A673 (cell line): ENCODE measurements around the gene ZNHIT3.

ENCODE experiments used
- EZH2 ChIP-seq: fragments of 200-600 bp; sonication (generic); IDR thresholded peaks from 2 replicates; pipeline ENCODE4 v1.6.1; 2017; ENCODE audit warnings: borderline replicate concordance, low read depth, mild to moderate bottlenecking, mixed read lengths, antibody characterized with exemption, low read length; ENCODE audit not compliant: poor library complexity, severe bottlenecking
- TF ChIP-seq, protein P1 (sequence below): fragments of 300-800, 200-600 bp; sonication (generic); conservative IDR thresholded peaks from 2 replicates; pipeline ENCODE4 v1.5.1; 2017; ENCODE audit warnings: low read depth, mild to moderate bottlenecking, antibody characterized with exemption, low read length, moderate library complexity, mixed read lengths

DNA sequence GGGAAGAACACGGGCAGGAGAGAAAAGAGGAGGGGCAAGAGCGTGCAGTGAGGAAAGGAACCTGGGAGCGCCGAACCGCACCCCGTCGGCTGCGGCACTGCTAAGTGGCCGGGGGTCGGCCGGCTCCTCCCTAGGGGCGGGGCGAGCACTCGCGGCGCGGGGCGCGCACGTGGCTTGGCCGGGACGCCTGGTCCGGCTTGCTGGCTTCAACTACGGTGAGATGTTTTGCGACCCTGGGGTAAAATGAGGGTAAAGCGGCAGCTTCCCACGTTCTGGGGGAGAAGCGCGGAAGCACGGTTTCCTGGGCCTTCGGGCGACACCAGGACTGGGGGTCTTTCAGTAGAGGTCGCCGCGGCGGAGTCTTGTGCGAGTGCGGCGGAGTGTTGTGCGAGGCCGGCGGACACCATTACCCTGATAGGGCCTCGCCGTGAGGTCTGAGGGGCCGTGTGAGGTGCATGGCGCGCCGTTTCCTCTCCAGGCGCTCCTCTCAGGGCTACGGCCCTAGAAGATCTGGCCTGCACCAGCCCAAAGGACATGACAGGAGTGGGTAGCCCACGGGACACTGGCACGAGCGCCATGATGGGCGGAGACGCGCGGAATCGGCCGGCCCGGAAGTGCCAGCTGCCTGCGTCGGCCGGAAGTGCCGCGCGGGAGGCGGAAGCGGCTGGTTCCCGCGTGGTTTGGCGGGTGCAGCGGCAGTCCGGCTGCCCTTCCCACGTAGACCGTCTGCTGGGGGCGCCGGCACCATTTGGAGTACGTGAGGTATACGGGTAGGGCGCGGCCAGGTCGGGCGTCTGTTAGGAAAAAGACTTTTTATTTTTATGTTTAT, 48.6 kb downstream of the ZNHIT3 start, which contains the start of the genes MYO19 and PIGW:
- no peak for TF ChIP-seq EZH2
- TF ChIP-seq, protein P1, sequence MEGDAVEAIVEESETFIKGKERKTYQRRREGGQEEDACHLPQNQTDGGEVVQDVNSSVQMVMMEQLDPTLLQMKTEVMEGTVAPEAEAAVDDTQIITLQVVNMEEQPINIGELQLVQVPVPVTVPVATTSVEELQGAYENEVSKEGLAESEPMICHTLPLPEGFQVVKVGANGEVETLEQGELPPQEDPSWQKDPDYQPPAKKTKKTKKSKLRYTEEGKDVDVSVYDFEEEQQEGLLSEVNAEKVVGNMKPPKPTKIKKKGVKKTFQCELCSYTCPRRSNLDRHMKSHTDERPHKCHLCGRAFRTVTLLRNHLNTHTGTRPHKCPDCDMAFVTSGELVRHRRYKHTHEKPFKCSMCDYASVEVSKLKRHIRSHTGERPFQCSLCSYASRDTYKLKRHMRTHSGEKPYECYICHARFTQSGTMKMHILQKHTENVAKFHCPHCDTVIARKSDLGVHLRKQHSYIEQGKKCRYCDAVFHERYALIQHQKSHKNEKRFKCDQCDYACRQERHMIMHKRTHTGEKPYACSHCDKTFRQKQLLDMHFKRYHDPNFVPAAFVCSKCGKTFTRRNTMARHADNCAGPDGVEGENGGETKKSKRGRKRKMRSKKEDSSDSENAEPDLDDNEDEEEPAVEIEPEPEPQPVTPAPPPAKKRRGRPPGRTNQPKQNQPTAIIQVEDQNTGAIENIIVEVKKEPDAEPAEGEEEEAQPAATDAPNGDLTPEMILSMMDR = no peak
